Activated CD8-positive, alpha-beta T cell treated with anti-CD3 and anti-CD28 coated beads for 36 hours (primary cell): ENCODE results near the gene CACNA1C. TPM values are rescaled to one million over a fixed set of nuclear protein-coding genes. Genes with fewer than 3 reads are reported as not detected.

Experiments used
- ATAC-seq: fragments of 200-7000 bp; cut with Tn5 transposase; one replicate; pipeline ENCODE4 v1.10.0; 2021; ENCODE audit warnings: mild to moderate bottlenecking, moderate library complexity
- CTCF ChIA-PET: fragments of 350-600 bp; sonication (Branson Sonifier 250); formaldehyde crosslinking; loops from one replicate; lab custom pipeline; 2021; ENCODE audit warnings: antibody characterized with exemption; lab: Charles Lee
- POLR2A ChIA-PET: fragments of 350-600 bp; sonication (Branson Sonifier 250); formaldehyde crosslinking; loops from one replicate; lab custom pipeline; 2021; ENCODE audit warnings: antibody characterized with exemption; lab: Charles Lee
- DNase-seq: peaks from one replicate; pipeline ENCODE4 v3.0.0-alpha.2; 2020
- H3K27ac Mint-ChIP-seq: one replicate; pipeline ENCODE4 v1.8.0; 2021; ENCODE audit warnings: mild to moderate bottlenecking, mixed read lengths
- H3K27me3 Mint-ChIP-seq: one replicate; pipeline ENCODE4 v1.8.0; 2021; ENCODE audit warnings: mixed read lengths
- H3K36me3 Mint-ChIP-seq: one replicate; pipeline ENCODE4 v1.8.0; 2021; ENCODE audit warnings: low read depth, mixed read lengths
- H3K4me1 Mint-ChIP-seq: one replicate; pipeline ENCODE4 v1.8.0; 2021; ENCODE audit warnings: low read depth, mixed read lengths
- H3K4me3 Mint-ChIP-seq: one replicate; pipeline ENCODE4 v1.8.0; 2021; ENCODE audit warnings: mild to moderate bottlenecking, moderate library complexity, mixed read lengths
- H3K9me3 Mint-ChIP-seq: one replicate; pipeline ENCODE4 v1.8.0; 2021; ENCODE audit warnings: mixed read lengths
- CTCF ChIP-seq: fragments of 200-600 bp; IDR thresholded peaks from one replicate; pipeline ENCODE4 v1.8.0; 2022; ENCODE audit warnings: antibody characterized with exemption, mild to moderate bottlenecking
- intact Hi-C: fragments of 100-400 bp; cut with micrococcal nuclease; formaldehyde crosslinking; loops from one replicate; pipeline ENCODE4 v1.10.0; 2022
- total RNA-seq, 2 experiments: library from RNA; stranded (reverse); gene quantifications; one replicate each; pipeline ENCODE4 v1.2.3, GENCODE V29; 2021

The CACNA1C gene
- total RNA-seq, 2 experiments from 2014 or later = 0.02 to 0.05 TPM

GRCh38 chr12:2374092-2374906 is 321.5 kb downstream of the CACNA1C start:
- Mint-ChIP-seq H3K36me3 (no peaks in the 10 kb centered on the region), H3K27ac (no peak overlapping the region), H3K4me3 (no peak overlapping the region), H3K9me3 (no peaks in the 10 kb centered on the region), H3K27me3 (no peaks in the 10 kb centered on the region), H3K4me1 (peaks cover 6% of the 10 kb centered on the region)
- CTCF ChIA-PET = interaction anchor here (0.9 kb wide), 1 partner anchor 15 kb away, joined by 3 read pairs; no protein-coding TSS in a partner anchor
- TF ChIP-seq CTCF = no peak
- DNase-seq (no peak), ATAC-seq (no peak)
- POLR2A ChIA-PET = no interaction called here
- intact Hi-C loops = no loop called here

GRCh38 chr12:2375871-2376270 is 323.1 kb downstream of the CACNA1C start:
- intact Hi-C loops = no loop called here
- no peak for ATAC-seq
- CTCF ChIA-PET = interaction anchor here (0.6 kb wide), 1 partner anchor 19 kb away, joined by 3 read pairs; no protein-coding TSS in a partner anchor

GRCh38 chr12:2376908-2377657 is 324.3 kb downstream of the CACNA1C start:
- TF ChIP-seq CTCF = no peak
- Mint-ChIP-seq H3K36me3 (no peaks in the 10 kb centered on the region), H3K4me3 (no peak overlapping the region), H3K27ac (no peak overlapping the region), H3K4me1 (peaks cover 6% of the 10 kb centered on the region), H3K9me3 (no peaks in the 10 kb centered on the region), H3K27me3 (peaks cover 4% of the 10 kb centered on the region)
- no peak for ATAC-seq
- intact Hi-C loops = no loop called here
- no peak for DNase-seq
- CTCF ChIA-PET = no interaction called here
- POLR2A ChIA-PET = no interaction called here

More at GRCh38 chr12:2375871-2376270, 323.1 kb downstream of the CACNA1C start:
- POLR2A ChIA-PET = no interaction called here
- Mint-ChIP-seq H3K27ac (no peak overlapping the region), H3K4me1 (peaks cover 6% of the 10 kb centered on the region), H3K9me3 (no peaks in the 10 kb centered on the region), H3K36me3 (no peaks in the 10 kb centered on the region), H3K27me3 (peaks cover 1% of the 10 kb centered on the region), H3K4me3 (no peak overlapping the region)
- no peak for TF ChIP-seq CTCF
- DNase-seq = no peak

- H3K27ac Mint-ChIP-seq = no peak overlapping the region
- POLR2A ChIA-PET = no interaction called here
These were observed 326.1 kb downstream of the CACNA1C start for GRCh38 chr12:2378835-2379330.

More at GRCh38 chr12:2378835-2379330, 326.1 kb downstream of the CACNA1C start:
- DNase-seq (no peak), ATAC-seq (no peak)
- CTCF ChIA-PET = no interaction called here
- no peaks in the 10 kb centered on the region for H3K9me3 Mint-ChIP-seq
- TF ChIP-seq CTCF = no peak
- peaks cover 4% of the 10 kb centered on the region for H3K27me3 Mint-ChIP-seq
- no peaks in the 10 kb centered on the region for H3K36me3 Mint-ChIP-seq
- intact Hi-C loops = no loop called here
- H3K4me1 Mint-ChIP-seq = peaks cover 6% of the 10 kb centered on the region
- H3K4me3 Mint-ChIP-seq = no peak overlapping the region
